ENCODE data around the gene LENG1. TPM values are rescaled to one million over a fixed set of nuclear protein-coding genes. Genes with fewer than 3 reads are reported as not detected.
A peak's percentile ranks its signal among the peaks of the same experiment; 100 is the strongest.

The LENG1 gene
- total and polyA plus RNA-seq, 2 experiments from 2014 or later = 4.7 to 17.2 TPM

- TF ChIP-seq ZNF462 (CRISPR knock-in tag; IDR thresholded peaks at IDR 0.05) (no peak), CTCF (conservative IDR thresholded peaks at IDR 0.05; ENCODE audit: low read depth in 2 of 2) (no peak), POLR2AphosphoS5 (IDR thresholded peaks at IDR 0.05; ENCODE audit: low read depth) (no peak)
Observed at GRCh38 chr19:54180691-54181091, 21.2 kb upstream of the LENG1 start (continued).

- ATAC-seq (peak; percentile 90), DNase-seq (ENCODE audit: low spot score) (peak; percentile 98)
- peak overlapping the region; percentile 74; the same call in 1 of the 2 replicates for H3K27ac Mint-ChIP-seq
- Histone ChIP-seq H2AFZ (no peak overlapping the region), H3K4me1 (ENCODE audit: insufficient read depth) (no peaks in the 10 kb centered on the region; the same call in 1 of the 2 replicates), H3K9me2 (ENCODE audit: insufficient read depth) (no peaks in the 10 kb centered on the region), H3K79me2 (replicated peaks; ENCODE audit: insufficient read depth) (no peaks in the 10 kb centered on the region), H3K4me2 (no peak overlapping the region), H3K27me3 (ENCODE audit: insufficient read depth) (no peaks in the 10 kb centered on the region), H3F3A (replicated peaks; ENCODE audit: low read depth) (peaks cover 7% of the 10 kb centered on the region), H4K20me1 (replicated peaks; ENCODE audit: insufficient read depth) (peaks cover 13% of the 10 kb centered on the region), H3K4me3 (no peak overlapping the region), H3K27ac (ENCODE audit: low read depth) (no peak overlapping the region), H3K36me3 (ENCODE audit: insufficient read depth) (peaks cover 9% of the 10 kb centered on the region; the same call in 1 of the 2 replicates)
- no peak overlapping the region; the same call in 2 of the 3 replicates for H3K4me3 Mint-ChIP-seq
- no peaks in the 10 kb centered on the region; the same call in 2 of the 3 replicates for H3K9me3 Mint-ChIP-seq
- H3K27me3 Mint-ChIP-seq (ENCODE audit: insufficient read depth, low read depth, poor library complexity) = peaks cover 17% of the 10 kb centered on the region
- H3K36me3 Mint-ChIP-seq (ENCODE audit: low read depth) = peaks cover 32% of the 10 kb centered on the region
- TF ChIP-seq CREB1 (CRISPR knock-in tag; IDR thresholded peaks at IDR 0.05; ENCODE audit: low read depth) (no peak), NANOG (IDR thresholded peaks at IDR 0.05; ENCODE audit: borderline replicate concordance) (no peak), CTCF (conservative IDR thresholded peaks at IDR 0.05; ENCODE audit: low read depth in 2 of 2) (peak; percentile 64 to 80), ZNF114 (CRISPR knock-in tag; IDR thresholded peaks at IDR 0.05) (no peak), ETS1 (IDR thresholded peaks at IDR 0.05) (no peak; the same call in 1 of the 2 replicates), ZNF331 (CRISPR knock-in tag; IDR thresholded peaks at IDR 0.05; ENCODE audit: low read depth) (no peak)
- peaks cover 14% of the 10 kb centered on the region for H3K4me1 Mint-ChIP-seq
Observed at GRCh38 chr19:54179921-54180461, 20.5 kb upstream of the LENG1 start.

Measured in GM23338 (cell line).